ENCODE results near the gene FAM217B.

Gene FAM217B

GRCh38 chr20:59935457-59936185, 4.6 kb upstream of the FAM217B start:
- no peak for TF ChIP-seq CTCF (IDR thresholded peaks at IDR 0.05)
- no peaks in the 10 kb centered on the region for H3K27me3 ChIP-seq
- intact Hi-C loops (cut with DNase I; ENCODE audit: low total_unique reads): no loop called here
- DNase-seq: no peak
- no peaks in the 10 kb centered on the region for H3K36me3 ChIP-seq
- H3K4me3 ChIP-seq: no peak overlapping the region
- H3K27ac ChIP-seq: no peak overlapping the region
- peaks cover 3 to 36% (median 35%) of the 10 kb centered on the region in 4 donors for H3K4me1 ChIP-seq
- H3K9me3 ChIP-seq: no peaks in the 10 kb centered on the region

GRCh38 chr20:59936409-59936808, 3.8 kb upstream of the FAM217B start:
- intact Hi-C loops (cut with DNase I; ENCODE audit: low total_unique reads): no loop called here
- Histone ChIP-seq H3K4me3 (no peak overlapping the region), H3K4me1 (peaks cover 3 to 42% (median 38%) of the 10 kb centered on the region in 4 donors), H3K27ac (no peak overlapping the region), H3K9me3 (no peaks in the 10 kb centered on the region), H3K27me3 (no peaks in the 10 kb centered on the region), H3K36me3 (no peaks in the 10 kb centered on the region)
- no peak for DNase-seq
- no peak for TF ChIP-seq CTCF (IDR thresholded peaks at IDR 0.05)

- no peaks in the 10 kb centered on the region for H3K27me3 ChIP-seq
- H3K27ac ChIP-seq: no peak overlapping the region
- H3K4me3 ChIP-seq: no peak overlapping the region
- peaks cover 0 to under 1% (median 0%) of the 10 kb centered on the region in 3 donors for H3K36me3 ChIP-seq
- no peaks in the 10 kb centered on the region for H3K9me3 ChIP-seq
- no peak for TF ChIP-seq CTCF (IDR thresholded peaks at IDR 0.05)
- H3K4me1 ChIP-seq: peaks cover 3 to 49% (median 40%) of the 10 kb centered on the region in 4 donors
- DNase-seq: no peak
- intact Hi-C loops (cut with DNase I; ENCODE audit: low total_unique reads): no loop called here
These were observed 3.0 kb upstream of the FAM217B start for GRCh38 chr20:59937150-59937549.

- TF ChIP-seq CTCF (IDR thresholded peaks at IDR 0.05): no peak
- Histone ChIP-seq H3K4me1 (peaks cover 3 to 46% (median 35%) of the 10 kb centered on the region in 4 donors), H3K27ac (peak overlapping the region in 1 of 2 donors; percentile 91), H3K36me3 (peaks cover 0 to 11% (median 7%) of the 10 kb centered on the region in 3 donors), H3K9me3 (no peaks in the 10 kb centered on the region), H3K4me3 (peak overlapping the region; percentile 63 to 71), H3K27me3 (no peaks in the 10 kb centered on the region)
- DNase-seq: no peak
- intact Hi-C loops (cut with DNase I; ENCODE audit: low total_unique reads): no loop called here
These were observed 2.0 kb upstream of the FAM217B start for GRCh38 chr20:59938221-59938620.

- DNase-seq: peak in 1 of 2 donors; percentile 33
- Histone ChIP-seq H3K4me1 (peaks cover 3 to 41% (median 31%) of the 10 kb centered on the region in 4 donors), H3K27me3 (no peaks in the 10 kb centered on the region), H3K36me3 (peaks cover 2 to 15% (median 8%) of the 10 kb centered on the region in 3 donors), H3K9me3 (no peaks in the 10 kb centered on the region), H3K4me3 (peak overlapping the region; percentile 63 to 71), H3K27ac (peak overlapping the region in 1 of 2 donors; percentile 91)
- intact Hi-C loops (cut with DNase I; ENCODE audit: low total_unique reads): no loop called here
- TF ChIP-seq CTCF (IDR thresholded peaks at IDR 0.05): no peak
These were observed 1.5 kb upstream of the FAM217B start for GRCh38 chr20:59938696-59939051.

Data from tibial artery (tissue), 4 donors.